ENCODE results near the gene E2F4.

DNA sequence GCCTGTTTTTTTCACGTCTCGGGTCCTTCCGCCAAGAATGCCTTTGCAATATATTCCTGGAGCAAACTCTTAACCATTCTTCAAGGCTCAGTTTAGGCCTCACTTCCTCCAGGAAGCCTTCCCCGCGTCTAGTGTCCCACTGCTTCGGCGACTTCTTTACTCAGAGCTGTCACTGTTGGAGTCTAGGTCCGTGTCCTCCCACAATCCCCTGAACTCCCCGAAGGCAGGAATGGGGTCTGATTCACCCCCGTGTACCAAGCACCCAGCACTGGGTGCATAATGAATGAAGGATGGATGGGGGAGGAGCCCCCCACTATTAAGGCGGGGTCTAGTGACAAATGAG, 8.7 kb upstream of the E2F4 start:
- TF ChIP-seq, protein P1, sequence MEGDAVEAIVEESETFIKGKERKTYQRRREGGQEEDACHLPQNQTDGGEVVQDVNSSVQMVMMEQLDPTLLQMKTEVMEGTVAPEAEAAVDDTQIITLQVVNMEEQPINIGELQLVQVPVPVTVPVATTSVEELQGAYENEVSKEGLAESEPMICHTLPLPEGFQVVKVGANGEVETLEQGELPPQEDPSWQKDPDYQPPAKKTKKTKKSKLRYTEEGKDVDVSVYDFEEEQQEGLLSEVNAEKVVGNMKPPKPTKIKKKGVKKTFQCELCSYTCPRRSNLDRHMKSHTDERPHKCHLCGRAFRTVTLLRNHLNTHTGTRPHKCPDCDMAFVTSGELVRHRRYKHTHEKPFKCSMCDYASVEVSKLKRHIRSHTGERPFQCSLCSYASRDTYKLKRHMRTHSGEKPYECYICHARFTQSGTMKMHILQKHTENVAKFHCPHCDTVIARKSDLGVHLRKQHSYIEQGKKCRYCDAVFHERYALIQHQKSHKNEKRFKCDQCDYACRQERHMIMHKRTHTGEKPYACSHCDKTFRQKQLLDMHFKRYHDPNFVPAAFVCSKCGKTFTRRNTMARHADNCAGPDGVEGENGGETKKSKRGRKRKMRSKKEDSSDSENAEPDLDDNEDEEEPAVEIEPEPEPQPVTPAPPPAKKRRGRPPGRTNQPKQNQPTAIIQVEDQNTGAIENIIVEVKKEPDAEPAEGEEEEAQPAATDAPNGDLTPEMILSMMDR (IDR thresholded peaks at IDR 0.05; ENCODE audit: low read depth, low read length): no peak
- TF ChIP-seq POLR2A (IDR thresholded peaks at IDR 0.05; ENCODE audit: extremely low read depth, insufficient read length) (no peak), MYC (IDR thresholded peaks at IDR 0.05; ENCODE audit: low read depth, low read length) (no peak)
- TF ChIP-seq, protein P2, sequence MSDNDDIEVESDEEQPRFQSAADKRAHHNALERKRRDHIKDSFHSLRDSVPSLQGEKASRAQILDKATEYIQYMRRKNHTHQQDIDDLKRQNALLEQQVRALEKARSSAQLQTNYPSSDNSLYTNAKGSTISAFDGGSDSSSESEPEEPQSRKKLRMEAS (IDR thresholded peaks at IDR 0.05; ENCODE audit: low read depth, low read length): no peak

Measured in NB4 (cell line).